Fibroblast of lung (primary cell): ENCODE measurements around the gene LVRN.

Experiments used
- EZH2 ChIP-seq: IDR thresholded peaks from 2 replicates; pipeline ENCODE4 v1.5.1; 2012; ENCODE audit warnings: low read length, control low read depth, mild to moderate bottlenecking; ENCODE audit errors: missing control alignments
- TF ChIP-seq, protein P1 (sequence below), 2 donors: IDR thresholded peaks in 1 of 2; conservative IDR thresholded peaks in 1 of 2; 1 replicate in 1 of 2; 2 replicates in 1 of 2; pipeline ENCODE4 v1.5.1; 2011 to 2012; ENCODE audit warnings: low read length in 2 of 2, control low read depth in 1 of 2, inconsistent platforms in 1 of 2, low read depth in 1 of 2, mild to moderate bottlenecking in 1 of 2

DNA sequence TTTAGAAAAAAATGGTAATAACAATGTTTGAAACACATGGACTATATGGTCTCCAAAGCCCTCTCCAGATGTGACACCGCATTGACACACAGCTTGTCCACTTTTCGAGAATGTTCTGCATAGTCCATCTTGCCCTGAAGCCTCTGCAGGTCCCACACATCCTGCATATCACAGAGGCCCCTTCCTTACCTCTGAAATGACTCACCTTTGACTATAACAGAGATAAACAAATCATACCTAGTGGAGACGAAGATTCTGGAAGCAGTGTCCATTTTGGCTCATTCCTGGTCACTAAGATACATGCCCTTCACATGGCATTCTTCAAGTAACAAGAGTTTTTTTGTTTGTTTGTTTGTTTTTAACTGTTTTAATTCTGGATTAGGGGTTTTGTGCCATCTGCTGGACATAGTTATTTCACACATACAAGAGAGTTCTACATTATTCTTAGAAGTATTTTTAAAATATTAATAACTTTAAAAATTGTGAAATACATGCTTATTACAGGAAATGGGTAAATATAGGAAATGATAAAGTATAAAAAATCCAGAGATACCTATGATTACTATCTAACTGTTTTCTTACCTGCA lies 75.1 kb downstream of the LVRN start:
- TF ChIP-seq, protein P1, sequence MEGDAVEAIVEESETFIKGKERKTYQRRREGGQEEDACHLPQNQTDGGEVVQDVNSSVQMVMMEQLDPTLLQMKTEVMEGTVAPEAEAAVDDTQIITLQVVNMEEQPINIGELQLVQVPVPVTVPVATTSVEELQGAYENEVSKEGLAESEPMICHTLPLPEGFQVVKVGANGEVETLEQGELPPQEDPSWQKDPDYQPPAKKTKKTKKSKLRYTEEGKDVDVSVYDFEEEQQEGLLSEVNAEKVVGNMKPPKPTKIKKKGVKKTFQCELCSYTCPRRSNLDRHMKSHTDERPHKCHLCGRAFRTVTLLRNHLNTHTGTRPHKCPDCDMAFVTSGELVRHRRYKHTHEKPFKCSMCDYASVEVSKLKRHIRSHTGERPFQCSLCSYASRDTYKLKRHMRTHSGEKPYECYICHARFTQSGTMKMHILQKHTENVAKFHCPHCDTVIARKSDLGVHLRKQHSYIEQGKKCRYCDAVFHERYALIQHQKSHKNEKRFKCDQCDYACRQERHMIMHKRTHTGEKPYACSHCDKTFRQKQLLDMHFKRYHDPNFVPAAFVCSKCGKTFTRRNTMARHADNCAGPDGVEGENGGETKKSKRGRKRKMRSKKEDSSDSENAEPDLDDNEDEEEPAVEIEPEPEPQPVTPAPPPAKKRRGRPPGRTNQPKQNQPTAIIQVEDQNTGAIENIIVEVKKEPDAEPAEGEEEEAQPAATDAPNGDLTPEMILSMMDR (conservative IDR thresholded peaks at IDR 0.05 in 1 of 2, IDR thresholded peaks at IDR 0.05 in 1 of 2; ENCODE audit: low read depth in 1 of 2, low read length in 2 of 2) = peak in 1 of 2 donors; percentile 5
- TF ChIP-seq EZH2 = no peak
